ENCODE results near the gene SOBP.

- TF ChIP-seq, protein P1, sequence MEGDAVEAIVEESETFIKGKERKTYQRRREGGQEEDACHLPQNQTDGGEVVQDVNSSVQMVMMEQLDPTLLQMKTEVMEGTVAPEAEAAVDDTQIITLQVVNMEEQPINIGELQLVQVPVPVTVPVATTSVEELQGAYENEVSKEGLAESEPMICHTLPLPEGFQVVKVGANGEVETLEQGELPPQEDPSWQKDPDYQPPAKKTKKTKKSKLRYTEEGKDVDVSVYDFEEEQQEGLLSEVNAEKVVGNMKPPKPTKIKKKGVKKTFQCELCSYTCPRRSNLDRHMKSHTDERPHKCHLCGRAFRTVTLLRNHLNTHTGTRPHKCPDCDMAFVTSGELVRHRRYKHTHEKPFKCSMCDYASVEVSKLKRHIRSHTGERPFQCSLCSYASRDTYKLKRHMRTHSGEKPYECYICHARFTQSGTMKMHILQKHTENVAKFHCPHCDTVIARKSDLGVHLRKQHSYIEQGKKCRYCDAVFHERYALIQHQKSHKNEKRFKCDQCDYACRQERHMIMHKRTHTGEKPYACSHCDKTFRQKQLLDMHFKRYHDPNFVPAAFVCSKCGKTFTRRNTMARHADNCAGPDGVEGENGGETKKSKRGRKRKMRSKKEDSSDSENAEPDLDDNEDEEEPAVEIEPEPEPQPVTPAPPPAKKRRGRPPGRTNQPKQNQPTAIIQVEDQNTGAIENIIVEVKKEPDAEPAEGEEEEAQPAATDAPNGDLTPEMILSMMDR (IDR thresholded peaks at IDR 0.05), result no peak
- no peak for TF ChIP-seq POLR2A (IDR thresholded peaks at IDR 0.05)
Measured at GRCh38 chr6:107668743-107669474, 179.0 kb downstream of the SOBP start.

Data from tibial nerve (tissue), 3 donors.